Retina (tissue), 1 donor: ENCODE data around the gene GBGT1.

ENCODE experiments used
- DNase-seq: peaks from one replicate; pipeline ENCODE4 v3.0.0-alpha.2; 2016

Gene GBGT1

DNA sequence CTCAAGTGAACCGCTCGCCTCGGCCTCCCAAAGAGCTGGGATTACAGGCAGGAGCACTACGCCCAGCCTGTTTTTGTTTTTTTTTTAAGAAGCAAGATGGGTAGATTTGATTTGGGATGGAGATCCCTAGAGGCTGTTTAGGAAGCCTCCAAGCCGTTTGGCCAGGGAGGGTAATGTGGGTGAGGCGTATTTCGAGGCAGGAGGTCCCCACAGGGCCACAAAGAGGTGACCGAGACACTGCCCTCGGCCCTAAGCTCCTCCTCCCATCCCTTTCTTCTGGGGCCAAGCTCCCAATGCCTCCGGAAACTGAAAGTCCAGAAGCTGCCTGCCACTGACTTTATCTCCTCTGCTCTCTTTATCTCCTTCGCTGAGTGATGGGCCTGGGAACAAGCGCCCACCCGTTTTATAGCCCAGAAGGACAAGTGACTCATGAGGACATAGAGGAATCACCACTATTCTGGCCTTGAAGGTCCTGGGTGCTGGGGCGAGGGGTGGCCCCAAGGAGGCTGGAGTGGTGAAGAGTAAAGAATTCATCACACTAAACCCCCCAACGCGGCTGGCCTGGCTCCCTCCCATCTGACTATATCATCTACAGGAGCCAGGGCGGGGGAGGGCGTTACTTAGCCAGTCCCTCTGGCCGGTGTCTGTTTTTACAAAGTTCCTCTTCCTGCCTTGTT lies 40.6 kb downstream of the GBGT1 start:
- DNase-seq: peak; percentile 17

DNA sequence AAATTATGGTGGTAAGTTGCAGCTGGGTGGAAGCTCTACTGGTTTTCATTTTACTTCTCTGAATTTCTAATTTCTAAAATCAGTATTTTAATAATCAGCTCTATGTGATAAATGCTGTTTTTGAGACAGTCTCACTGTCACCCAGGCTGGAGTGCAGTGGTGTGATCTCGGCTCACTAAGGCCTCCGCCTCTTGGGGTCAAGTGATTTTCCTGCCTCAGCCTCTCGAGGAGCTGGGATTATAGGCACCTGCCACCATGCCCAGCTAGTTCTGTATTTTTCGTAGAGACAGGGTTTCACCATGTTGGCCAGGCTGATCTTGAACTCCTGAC lies 41.1 kb downstream of the GBGT1 start:
- DNase-seq: no peak

DNA sequence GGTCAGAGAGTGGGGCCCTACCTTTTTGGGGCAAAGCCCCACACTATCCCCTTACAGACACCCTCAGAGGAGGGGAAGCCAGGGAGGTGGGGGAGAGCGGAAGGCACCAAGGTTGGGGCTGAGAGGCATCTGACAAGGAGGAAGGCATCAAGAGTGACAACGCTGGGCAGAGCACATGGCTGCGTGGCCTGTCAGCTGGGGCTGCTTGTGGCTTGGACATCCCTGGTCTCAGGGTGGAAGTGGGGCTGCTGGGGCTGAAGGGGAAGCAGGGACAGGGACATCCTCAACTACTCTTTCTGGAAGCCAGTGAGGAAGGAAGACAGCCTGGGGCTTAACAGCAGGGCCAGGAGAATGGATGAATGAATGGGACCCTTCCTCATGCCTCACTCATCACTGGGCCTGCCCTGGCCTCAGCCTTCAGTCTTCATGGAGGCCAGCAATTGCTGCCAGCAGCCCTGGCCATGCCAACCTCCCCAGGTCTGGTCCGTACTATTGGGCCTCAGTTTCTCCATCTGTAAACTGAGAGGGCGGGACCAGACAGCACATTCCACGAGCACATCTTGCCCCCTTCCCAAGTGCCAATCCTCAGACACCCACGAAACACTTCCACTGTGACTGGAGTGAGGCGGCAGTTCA lies 41.7 kb downstream of the GBGT1 start:
- peak; percentile 11 for DNase-seq

DNA sequence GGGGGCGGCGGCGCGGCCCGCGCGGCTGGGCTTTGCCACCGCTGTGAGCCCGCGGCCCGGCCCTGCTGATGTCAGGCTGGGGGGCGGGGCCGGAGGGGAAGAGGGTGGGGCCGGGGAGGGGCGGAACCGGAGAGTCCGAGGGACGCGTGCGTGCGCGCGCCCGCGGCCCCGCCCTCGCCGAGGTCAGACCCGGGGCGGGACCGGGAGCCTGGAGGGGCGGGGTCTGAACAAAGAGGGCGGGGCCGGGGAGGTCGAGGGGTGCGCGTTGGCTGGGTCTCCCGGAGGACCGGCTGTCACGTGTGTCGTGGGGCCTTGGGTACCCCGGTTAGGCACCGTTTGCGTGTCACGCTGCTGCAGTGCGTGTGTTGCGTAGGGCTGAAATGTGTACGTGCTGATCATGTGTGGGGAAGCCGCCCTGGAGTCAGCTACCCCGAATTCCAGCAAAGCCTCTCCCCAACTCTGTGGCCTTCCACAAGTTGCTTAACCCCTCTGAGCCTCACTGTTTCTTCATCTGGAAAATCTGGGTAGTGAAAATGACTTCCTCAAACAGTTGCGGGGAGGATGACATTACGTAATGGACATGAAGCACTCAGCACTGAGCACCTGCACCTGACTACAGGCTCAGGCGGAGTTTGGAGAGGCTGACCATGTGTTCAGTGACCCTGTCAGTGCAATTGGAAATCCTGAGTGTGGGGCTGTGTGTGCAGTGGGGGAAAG lies 42.4 kb downstream of the GBGT1 start, which contains the start of gene RALGDS:
RALGDS (minus strand) TSS at position 43 of the 717 bp plus-strand sequence. CDS start 86 bp downstream, outside the sequence.
- peak; percentile 73 for DNase-seq

DNA sequence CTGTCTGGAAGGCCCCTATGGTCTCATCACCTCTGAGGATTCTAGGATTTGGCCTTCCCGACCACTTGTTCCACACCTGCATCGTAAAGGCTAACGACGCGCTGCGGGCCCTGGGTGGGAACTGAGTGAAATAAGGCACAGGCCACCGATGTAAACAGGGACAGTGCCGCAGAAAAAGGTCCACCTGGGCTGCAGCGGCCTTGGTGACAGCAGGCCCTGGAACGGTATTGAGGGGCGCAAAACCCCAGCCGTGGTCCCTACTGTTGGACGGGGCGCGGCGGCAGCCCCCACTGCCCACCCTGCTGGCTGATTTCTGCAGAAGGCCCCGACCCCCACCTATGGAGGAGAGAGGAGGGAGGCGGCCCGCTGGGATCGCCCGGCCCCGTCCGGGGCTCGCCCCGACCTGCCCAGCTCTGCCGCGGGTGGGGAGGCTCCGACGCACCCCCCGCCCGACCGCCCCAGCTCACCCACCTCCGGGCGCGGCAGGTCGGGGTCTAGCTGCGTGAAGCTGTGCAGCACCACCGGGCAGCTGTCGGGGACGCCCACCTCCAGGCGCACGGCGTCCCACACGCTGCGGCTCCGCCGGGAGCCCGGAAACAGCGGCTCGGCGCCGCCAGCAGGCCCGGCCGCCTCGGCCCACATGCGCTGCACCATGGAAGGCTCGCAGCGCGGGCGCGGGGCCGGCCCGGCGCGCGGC lies 43.1 kb downstream of the GBGT1 start:
- peak; percentile 62 for DNase-seq

DNA sequence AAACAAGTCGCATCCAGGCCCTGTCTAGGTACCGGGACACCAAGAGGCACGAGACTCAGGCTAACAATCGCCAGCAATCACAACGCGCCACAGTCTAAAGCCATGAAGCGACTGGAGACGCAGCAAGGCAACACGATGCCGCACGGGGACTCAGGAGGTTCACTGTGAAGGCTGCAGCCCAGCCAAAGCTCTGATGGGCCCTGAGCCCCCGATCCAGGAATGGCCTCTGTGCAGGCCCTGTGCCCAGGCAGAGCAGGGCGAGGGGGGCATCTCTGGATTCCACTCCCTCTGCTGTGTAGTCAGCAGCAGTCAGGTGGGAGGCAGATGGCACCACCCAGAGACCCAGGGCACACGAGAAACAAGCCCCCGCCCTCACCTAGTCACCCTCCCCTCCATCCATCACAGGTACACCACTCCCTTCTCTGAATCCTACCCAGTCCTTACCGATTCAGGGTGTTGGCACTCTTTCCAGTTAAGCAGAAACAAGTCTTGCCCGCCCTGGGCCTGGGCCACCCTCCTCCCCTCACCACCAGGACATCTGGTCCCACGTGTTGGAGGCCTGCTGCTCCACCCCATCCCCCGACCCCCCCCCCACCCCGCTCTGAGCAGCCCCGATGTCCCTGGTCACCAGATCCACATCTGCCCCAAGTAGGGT lies 43.7 kb downstream of the GBGT1 start:
- no peak for DNase-seq

DNA sequence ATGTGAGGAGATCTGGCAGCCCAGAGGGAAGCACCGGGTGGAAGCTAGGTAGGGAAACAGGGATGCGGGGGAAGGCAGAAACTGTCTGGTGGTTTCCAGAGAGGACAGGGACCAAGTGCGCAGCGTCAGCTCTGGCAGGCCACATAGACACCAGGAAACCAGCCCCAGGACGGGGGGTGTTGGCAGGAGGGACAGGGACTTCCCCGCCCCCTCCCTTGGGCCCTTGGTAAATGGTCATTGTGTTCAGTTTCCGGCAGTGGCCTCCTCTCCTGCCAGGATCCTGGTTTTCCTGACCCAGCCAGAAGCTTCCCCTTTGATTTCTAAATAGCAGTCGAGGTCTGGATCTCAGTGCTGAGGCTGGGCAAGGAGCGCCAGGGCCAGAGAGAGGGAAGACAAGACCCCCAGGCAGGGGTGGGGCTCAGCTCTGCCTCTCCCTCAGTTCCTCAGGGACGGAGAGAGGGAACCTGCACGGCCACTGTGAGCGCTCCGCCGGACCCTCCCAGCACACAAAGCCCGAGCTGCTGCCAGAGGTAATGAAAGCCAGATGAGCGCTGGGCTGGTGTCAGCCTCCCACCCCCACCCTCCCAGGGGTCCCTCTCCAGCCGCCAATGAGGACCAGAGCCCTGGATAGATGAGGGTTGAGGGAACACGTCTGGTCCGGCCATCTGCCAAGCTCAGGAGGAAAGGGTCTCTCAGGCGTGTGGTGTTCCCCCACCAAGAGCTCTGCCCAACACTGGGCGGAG lies 44.4 kb downstream of the GBGT1 start:
- DNase-seq: peak; percentile 82

DNA sequence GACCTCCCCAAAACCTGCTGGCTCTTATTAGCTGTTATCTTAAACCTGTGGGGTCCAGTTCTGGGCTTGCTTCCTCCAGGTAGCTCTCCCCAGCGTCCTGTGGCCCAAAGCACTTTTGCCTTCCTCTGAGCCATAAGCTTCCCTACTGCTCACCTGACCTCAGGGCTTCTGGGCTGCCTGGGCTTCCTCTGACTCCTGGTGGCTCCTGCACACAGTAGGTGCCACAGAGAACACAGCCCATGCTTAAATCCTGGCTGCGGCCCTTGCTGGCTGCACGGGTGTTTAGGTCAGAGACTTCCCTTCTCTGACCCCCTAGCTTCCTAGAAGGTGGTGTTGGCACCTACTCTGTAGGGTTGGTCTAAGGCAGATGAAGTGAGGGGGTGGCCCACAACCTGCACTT lies 45.1 kb downstream of the GBGT1 start:
- peak; percentile 14 for DNase-seq

DNA sequence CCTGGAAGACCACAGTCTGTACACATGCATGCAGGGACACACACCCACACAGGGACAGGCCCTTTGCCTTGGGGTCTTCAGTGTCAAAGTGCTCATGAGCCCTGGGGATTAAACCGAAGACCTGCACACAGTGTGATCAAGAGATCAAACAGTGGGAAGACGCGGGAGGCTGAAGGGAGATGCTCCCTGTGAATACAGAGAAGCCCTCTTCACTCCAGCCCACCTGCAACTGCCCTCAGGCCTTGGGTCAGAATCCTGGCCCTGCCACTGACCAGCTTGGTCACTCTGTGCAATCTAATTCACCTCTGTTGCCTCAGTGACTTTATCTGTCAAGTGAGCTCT lies 45.6 kb downstream of the GBGT1 start:
- DNase-seq: no peak

DNA sequence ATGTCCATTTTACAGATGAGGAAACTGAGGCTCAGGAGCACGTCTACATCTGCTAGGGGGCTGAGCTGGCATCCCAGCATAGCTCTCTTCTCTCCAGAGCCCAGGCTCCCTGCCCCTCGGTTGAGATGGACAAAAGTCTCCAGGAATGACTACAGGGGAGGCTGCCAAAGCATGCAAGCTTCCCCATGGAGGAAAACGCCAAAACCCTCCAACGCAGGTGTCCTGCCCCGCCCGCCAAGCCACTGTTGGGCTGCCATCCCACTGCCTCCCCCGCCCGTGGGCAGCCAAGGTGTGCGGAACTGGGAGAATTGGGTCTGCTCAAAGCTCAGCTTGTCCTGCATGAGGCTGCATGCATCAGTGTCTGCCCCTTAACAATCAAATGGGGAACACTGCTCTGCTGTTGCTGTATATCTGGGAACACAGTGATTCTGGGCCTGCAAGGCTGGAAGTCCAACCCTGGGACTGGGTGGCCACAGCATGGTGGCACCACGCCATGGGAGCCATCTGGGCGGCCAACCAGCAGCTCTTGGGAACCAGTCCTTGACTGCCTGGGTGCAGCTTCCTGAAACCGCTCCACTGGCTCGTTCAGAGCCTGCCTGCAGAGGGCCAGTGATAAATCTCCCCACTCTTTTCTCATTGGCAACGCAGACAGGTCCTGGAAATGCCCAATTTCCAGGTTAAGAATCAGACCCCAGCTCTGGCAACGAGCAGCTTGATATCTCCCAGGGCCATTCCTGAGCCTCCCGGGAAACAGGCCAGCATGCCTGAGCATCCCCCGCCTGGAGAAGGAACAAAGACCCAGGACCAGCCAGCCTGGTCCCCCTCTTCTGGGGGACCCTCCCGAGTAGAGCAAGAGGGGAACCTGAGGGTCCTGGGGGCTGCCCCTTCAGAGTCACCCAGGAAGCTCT lies 46.2 kb downstream of the GBGT1 start:
- peak; percentile 18 for DNase-seq

DNA sequence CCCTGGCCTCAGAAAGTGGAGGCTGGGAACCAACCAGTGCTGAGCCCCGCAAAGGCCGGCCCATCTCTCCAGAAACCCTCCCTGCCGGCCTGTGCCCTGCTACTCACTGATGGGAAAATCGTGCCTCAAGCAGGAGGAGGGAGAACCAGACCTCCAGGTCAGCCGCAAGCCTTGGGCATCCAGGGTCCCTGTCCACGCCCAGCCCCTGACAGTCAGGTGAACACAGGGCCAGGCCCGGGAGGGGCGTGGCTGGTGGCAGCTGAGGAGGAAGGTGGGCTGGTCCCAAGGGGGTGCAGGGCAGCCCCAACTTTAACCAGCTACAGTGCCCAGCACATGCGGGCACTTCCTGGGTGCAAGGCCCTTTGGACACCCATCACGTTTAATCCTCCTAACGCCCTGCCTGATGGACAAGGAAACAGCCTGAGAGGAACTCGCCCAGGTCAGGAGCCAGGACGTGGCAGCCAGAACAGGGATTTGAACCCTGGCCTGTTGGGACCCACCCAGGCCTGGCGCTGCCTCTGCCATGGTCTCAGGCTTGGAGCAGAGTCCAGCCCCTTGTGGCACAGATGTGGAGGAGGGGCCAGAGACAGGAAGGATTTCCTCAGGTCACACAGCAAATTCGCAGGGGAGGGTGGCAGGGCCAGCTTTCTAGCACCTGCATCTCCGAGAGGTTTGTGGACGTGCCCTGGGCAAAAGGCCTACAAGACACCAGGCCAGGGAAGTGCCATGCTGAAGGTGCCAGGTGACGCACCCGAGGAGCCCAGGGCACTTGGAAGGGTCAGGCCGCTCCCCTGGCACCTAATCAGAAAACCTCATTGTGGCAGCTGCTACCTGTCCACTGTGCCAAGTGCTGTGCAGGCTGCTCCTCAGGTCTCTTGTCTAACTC lies 47.1 kb downstream of the GBGT1 start:
- DNase-seq: no peak

DNA sequence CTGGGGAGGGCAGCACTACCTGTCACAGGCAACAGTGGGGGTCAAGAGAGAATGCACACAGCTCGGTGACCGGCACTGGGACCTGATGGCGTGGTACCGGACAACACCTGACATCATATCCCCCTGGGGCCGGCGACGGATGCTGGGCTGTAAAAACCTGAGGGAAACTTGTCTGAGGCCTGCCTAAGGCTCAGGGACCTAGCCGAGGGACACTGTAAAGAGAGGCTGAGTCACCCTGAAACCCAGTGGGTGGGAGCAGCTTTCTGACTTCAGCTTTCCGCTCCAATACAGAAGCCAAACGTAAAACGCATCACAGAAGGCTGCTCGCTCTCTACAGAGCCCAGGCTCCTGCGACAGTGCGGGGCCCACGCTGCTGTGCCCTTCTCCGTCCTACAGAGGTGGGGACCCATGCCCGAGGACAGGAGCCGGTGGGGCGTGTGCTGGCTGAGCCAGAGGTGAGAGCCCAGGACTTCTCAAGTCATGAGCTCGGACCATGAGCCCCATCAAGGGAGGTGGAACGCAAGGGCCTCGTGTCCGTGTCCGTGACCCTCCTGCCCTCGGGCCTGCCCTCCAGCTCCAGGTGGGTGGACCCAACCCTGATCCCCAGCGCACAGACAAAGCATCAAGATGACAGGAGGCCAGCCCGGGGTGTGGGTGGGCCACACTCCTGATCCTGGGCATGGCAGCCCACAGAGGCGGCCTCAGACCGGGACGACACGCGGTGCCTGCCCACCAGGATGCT lies 47.9 kb downstream of the GBGT1 start:
- DNase-seq: peak; percentile 27

DNA sequence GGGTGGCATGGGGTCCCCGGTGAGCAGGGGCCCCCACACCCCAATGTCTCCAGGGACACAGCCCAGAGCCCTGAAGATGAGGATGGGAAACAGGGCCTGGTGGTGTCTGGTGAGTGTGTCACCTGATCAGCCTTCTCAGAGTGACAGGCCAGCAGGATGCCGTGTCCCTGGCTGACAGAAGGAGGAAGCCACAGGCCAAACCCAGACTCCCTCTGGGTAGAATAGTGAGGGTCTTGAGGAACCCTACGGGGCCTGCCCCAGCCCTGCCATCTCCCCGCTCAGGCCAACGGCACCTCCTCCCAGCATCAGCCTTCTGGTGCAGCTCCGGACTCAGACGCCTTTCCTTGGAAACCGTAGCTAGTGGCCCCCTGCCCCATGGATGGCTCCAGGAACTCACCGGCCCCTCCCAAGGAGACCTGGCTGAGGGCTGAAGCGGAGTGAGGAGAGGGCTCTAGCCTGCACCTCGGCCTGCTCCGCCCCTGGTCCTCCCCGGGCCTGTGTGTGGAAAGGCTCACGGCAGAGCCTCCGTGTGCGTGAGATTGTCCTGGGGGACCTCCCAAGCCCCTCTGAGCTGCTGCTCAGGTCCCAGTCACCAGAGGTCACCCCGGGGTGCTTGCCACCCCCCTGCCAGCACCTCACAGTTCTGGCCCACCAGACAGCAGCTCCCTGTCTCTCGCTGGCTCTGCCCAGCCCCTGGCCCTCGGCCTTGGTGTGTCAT lies 48.7 kb downstream of the GBGT1 start:
- DNase-seq: peak; percentile 72

DNA sequence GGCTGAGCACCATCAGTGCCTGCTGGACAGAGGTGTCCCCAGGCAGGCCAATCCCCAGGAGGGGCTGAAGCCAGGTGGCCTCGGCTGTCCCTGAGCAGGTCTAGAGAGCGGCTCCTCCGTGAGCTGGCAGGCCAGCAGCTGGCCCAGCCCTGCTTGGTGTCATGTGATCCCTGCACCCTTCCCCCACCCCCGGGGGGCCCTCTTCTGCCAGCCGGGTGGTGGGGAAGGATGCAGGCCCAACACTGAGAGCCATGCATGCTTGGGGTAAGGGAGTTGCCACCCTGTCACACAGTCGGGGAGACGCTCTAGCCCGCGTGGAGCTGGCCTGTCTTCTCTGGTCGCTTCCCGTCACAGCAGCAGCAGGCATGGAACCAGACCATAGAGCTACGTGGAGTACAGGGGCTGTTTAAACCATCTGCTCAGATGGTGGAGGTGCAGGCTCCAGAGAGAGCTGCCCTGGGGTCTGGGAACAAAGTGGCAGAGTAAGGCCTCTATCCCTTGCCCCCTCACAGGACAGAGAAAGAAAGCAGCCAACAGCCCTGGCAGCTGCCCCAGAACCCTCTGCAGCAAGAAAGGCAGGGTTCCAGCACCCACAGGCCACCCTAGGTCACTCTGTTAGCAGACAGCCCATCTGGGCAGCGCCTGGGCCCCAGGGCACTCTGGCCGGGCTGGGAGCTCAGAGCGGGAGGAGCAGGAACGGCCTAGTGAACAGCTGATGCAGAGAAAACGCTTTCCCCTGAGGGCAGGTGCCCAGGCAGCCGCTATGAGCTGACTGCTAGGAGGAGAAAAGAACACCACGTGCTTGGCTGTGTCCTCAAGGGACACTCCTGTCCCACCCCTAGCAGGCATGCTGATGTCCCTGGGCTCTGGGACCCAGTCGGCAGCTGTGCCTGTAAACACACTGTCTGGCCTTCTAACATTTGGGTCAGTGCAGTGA lies 49.5 kb downstream of the GBGT1 start:
- DNase-seq: peak; percentile 80

DNA sequence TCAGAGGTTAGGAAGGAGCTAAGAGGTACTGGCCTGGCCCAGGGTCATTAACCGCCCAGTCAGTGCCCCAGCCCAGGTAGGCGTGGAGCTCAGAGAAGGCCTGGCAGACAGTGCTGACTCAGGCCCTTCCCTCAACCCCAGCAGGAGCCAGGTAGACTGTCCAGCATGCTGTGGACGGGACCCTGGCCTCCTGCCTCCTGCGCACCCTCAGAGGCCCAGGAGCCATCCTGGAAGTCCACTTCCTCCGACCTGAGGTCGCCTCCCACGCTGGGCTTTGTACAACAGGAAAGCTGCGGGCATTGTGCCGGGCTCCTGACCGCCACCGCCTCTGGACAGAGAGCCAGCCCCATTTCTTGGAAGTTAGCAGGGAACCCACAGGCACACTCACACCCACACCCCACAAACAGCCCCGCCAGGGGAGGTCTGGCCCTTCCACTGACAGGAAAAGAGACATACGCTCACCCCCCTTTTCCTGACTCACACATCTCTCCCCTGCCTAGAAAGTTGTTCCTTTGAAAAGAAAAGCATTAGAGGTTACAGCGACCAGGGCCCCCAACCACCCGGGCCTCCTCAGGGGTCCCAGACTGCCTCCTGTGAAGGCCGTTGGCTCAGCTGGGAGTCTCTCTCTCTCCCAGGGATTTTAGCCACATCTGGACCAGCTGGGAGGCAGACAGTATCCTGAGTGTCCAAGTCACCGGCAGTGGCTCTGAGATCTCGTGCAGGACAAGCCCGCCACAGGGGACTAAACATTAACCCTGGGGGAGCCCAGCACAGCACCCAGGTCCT lies 50.4 kb downstream of the GBGT1 start:
- DNase-seq: no peak

DNA sequence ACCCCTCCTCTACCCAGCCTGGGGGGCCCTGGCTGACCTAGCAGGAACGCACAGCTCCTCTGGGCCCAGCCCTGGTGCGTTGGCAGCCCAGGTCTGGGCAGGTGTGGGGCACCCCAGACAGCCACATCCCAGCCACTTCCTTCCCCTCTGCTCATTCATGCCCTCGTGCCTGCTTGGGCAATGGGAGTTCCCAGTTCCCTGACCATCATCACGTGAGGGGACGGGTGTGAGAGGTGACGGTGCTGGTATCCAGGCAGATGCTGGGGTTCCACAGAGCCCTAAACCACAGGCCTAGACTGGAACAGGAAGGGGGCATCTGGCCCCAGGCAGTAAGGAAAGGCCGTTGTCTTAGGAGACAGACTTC lies 51.1 kb downstream of the GBGT1 start:
- DNase-seq: no peak
